A673 (cell line): ENCODE measurements around the gene CCDC86. TPM values are rescaled to one million over a fixed set of nuclear protein-coding genes. Genes with fewer than 3 reads are reported as not detected.

Experiments
- BruUV-seq: library from RNA; stranded (reverse); fragments of 400-500 nt; replicated peaks from 2 replicates; lab custom pipeline; 2021; lab: Mats Ljungman, UMichigan
- CTCF ChIA-PET: fragments of 300-600 bp; sonication (Branson Sonifier 250); formaldehyde crosslinking; loops from one replicate; lab custom pipeline; 2022; ENCODE audit warnings: antibody characterized with exemption; lab: Charles Lee
- POLR2A ChIA-PET: fragments of 300-600 bp; sonication (Branson Sonifier 250); formaldehyde crosslinking; loops from one replicate; lab custom pipeline; 2022; ENCODE audit warnings: antibody characterized with exemption; ENCODE audit not compliant: low non-redundant PET; lab: Charles Lee
- DNase-seq: peaks from one replicate; pipeline ENCODE4 v3.0.0-alpha.2; 2015; ENCODE audit warnings: low spot score
- H3K27ac ChIP-seq: fragments of 200-600 bp; sonication (generic); 2 replicates; pipeline ENCODE4 v1.5.1; 2016; ENCODE audit warnings: mixed run types, low read depth, mild to moderate bottlenecking, mixed read lengths, antibody characterized with exemption, low read length; ENCODE audit not compliant: poor library complexity, severe bottlenecking
- H3K27me3 ChIP-seq: fragments of 200-600 bp; sonication (generic); replicated peaks from 2 replicates; pipeline ENCODE4 v1.6.1; 2017; ENCODE audit warnings: mixed run types, low read depth, mild to moderate bottlenecking, mixed read lengths, antibody characterized with exemption, low read length; ENCODE audit not compliant: insufficient read depth, poor library complexity
- H3K36me3 ChIP-seq: fragments of 200-600 bp; sonication (generic); 2 replicates; pipeline ENCODE4 v1.6.1; 2016; ENCODE audit warnings: mixed run types, mild to moderate bottlenecking, mixed read lengths, antibody characterized with exemption, low read length; ENCODE audit not compliant: insufficient read depth, poor library complexity, severe bottlenecking
- H3K4me1 ChIP-seq: fragments of 200-600 bp; sonication (generic); 2 replicates; pipeline ENCODE4 v1.6.1; 2017; ENCODE audit warnings: mixed run types, mild to moderate bottlenecking, mixed read lengths, antibody characterized with exemption, low read length; ENCODE audit not compliant: insufficient read depth, poor library complexity, severe bottlenecking
- H3K4me3 ChIP-seq: fragments of 200-600 bp; sonication (generic); 2 replicates; pipeline ENCODE4 v1.5.1; 2016; ENCODE audit warnings: low read depth, mixed run types, mild to moderate bottlenecking, mixed read lengths, low read length; ENCODE audit not compliant: poor library complexity, severe bottlenecking
- H3K9me3 ChIP-seq: fragments of 200-600 bp; sonication (generic); 2 replicates; pipeline ENCODE4 v1.6.1; 2016; ENCODE audit warnings: mixed run types, low read depth, mild to moderate bottlenecking, mixed read lengths, antibody characterized with exemption, low read length; ENCODE audit not compliant: poor library complexity, severe bottlenecking
- CTCF ChIP-seq: fragments of 300-800, 200-600 bp; sonication (generic); conservative IDR thresholded peaks from 2 replicates; pipeline ENCODE4 v1.5.1; 2017; ENCODE audit warnings: low read depth, mild to moderate bottlenecking, antibody characterized with exemption, low read length, moderate library complexity, mixed read lengths
- EZH2 ChIP-seq: fragments of 200-600 bp; sonication (generic); IDR thresholded peaks from 2 replicates; pipeline ENCODE4 v1.6.1; 2017; ENCODE audit warnings: borderline replicate concordance, low read depth, mild to moderate bottlenecking, mixed read lengths, antibody characterized with exemption, low read length; ENCODE audit not compliant: poor library complexity, severe bottlenecking
- intact Hi-C: fragments of 100-400 bp; cut with micrococcal nuclease; formaldehyde crosslinking; loops from one replicate; pipeline ENCODE4 v1.10.0; 2022; ENCODE audit not compliant: unreplicated experiment
- total RNA-seq: library from RNA; stranded (reverse); gene quantifications from 2 replicates; pipeline ENCODE4 v1.2.3, GENCODE V29; 2021

Gene CCDC86
- total RNA-seq, 1 experiment from 2014 or later = 188 TPM

GRCh38 chr11:60809691-60810090, 32.2 kb upstream of the CCDC86 start:
- BruUV-seq = no TSS peak
- CTCF ChIA-PET = no interaction called here
- intact Hi-C loops = no loop called here

GRCh38 chr11:60810151-60810550, 31.8 kb upstream of the CCDC86 start:
- ChIA-PET CTCF (no interaction called here), POLR2A (no interaction called here)
- no peaks in the 10 kb centered on the region for H3K27me3 ChIP-seq
- intact Hi-C loops = no loop called here
- no peak overlapping the region for H3K4me3 ChIP-seq
- TF ChIP-seq EZH2 (no peak), CTCF (no peak)
- no peak for DNase-seq
- H3K27ac ChIP-seq = no peak overlapping the region
- H3K4me1 ChIP-seq = no peaks in the 10 kb centered on the region
- no TSS peak for BruUV-seq
- H3K9me3 ChIP-seq = no peaks in the 10 kb centered on the region
- H3K36me3 ChIP-seq = no peaks in the 10 kb centered on the region

More at GRCh38 chr11:60809691-60810090, 32.2 kb upstream of the CCDC86 start:
- Histone ChIP-seq H3K36me3 (no peaks in the 10 kb centered on the region), H3K9me3 (no peaks in the 10 kb centered on the region), H3K27ac (no peak overlapping the region), H3K27me3 (no peaks in the 10 kb centered on the region), H3K4me3 (no peak overlapping the region), H3K4me1 (no peaks in the 10 kb centered on the region)
- POLR2A ChIA-PET = no interaction called here
- TF ChIP-seq EZH2 = no peak
- TF ChIP-seq CTCF = no peak
- DNase-seq = no peak

- Histone ChIP-seq H3K27me3 (no peaks in the 10 kb centered on the region), H3K27ac (no peak overlapping the region), H3K36me3 (no peaks in the 10 kb centered on the region), H3K4me3 (no peak overlapping the region), H3K4me1 (no peaks in the 10 kb centered on the region), H3K9me3 (no peaks in the 10 kb centered on the region)
- ChIA-PET CTCF (no interaction called here), POLR2A (no interaction called here)
- no TSS peak for BruUV-seq
- TF ChIP-seq EZH2 (no peak), CTCF (no peak)
- no peak for DNase-seq
- intact Hi-C loops = no loop called here
These were observed 31.3 kb upstream of the CCDC86 start for GRCh38 chr11:60810569-60810968.
